PC-3 (cell line): ENCODE measurements around the gene XPR1. TPM values are rescaled to one million over a fixed set of nuclear protein-coding genes. Genes with fewer than 3 reads are reported as not detected.

Experiments
- ATAC-seq: fragments of 200-7000 bp; cut with Tn5 transposase; 2 replicates; pipeline ENCODE4 v1.9.1; 2020; ENCODE audit warnings: mild to moderate bottlenecking, moderate library complexity
- BruUV-seq: library from RNA; stranded (reverse); fragments of 400-500 nt; replicated peaks from 2 replicates; lab custom pipeline; 2021; lab: Mats Ljungman, UMichigan
- CTCF ChIA-PET: fragments of 300-600 bp; sonication (Branson Sonifier 250); formaldehyde crosslinking; loops from one replicate; lab custom pipeline; 2022; ENCODE audit warnings: antibody characterized with exemption; lab: Charles Lee
- POLR2A ChIA-PET: fragments of 300-600 bp; sonication (Branson Sonifier 250); formaldehyde crosslinking; loops from one replicate; lab custom pipeline; 2022; ENCODE audit warnings: antibody characterized with exemption; ENCODE audit not compliant: unreplicated experiment; lab: Charles Lee
- DNase-seq: peaks from one replicate; pipeline ENCODE4 v3.0.0-alpha.2; 2015
- H2AFZ ChIP-seq: fragments of 300-600 bp; sonication (generic); 2 replicates; pipeline ENCODE4 v1.6.0; 2016; ENCODE audit warnings: antibody characterized with exemption, low read length
- H3F3A ChIP-seq: fragments of 300-600 bp; sonication (generic); one replicate; pipeline ENCODE4 v1.6.0; 2017; ENCODE audit warnings: antibody characterized with exemption, low read length, control low read depth, mild to moderate bottlenecking; ENCODE audit not compliant: unreplicated experiment
- H3K27ac ChIP-seq: fragments of 300-600 bp; sonication (generic); 2 replicates; pipeline ENCODE4 v1.5.1; 2016; ENCODE audit warnings: mild to moderate bottlenecking, low read length
- H3K27me3 ChIP-seq: fragments of 300-600 bp; sonication (generic); 2 replicates; pipeline ENCODE4 v1.6.1; 2016; ENCODE audit warnings: low read length, mixed read lengths
- H3K36me3 ChIP-seq: fragments of 300-600 bp; sonication (generic); 2 replicates; pipeline ENCODE4 v1.6.1; 2016; ENCODE audit warnings: low read depth, mixed run types, low read length, mixed read lengths
- H3K4me1 ChIP-seq: fragments of 300-600 bp; sonication (generic); 2 replicates; pipeline ENCODE4 v1.5.1; 2016; ENCODE audit warnings: low read length; ENCODE audit not compliant: insufficient read depth
- H3K4me2 ChIP-seq: fragments of 300-600 bp; sonication (generic); 2 replicates; pipeline ENCODE4 v1.6.0; 2016; ENCODE audit warnings: low read length
- H3K4me3 ChIP-seq: fragments of 300-600 bp; sonication (generic); 2 replicates; pipeline ENCODE4 v1.5.1; 2016; ENCODE audit warnings: mild to moderate bottlenecking, low read length, mixed read lengths
- H3K79me2 ChIP-seq: fragments of 300-600 bp; sonication (generic); 2 replicates; pipeline ENCODE4 v1.6.1; 2017; ENCODE audit warnings: low read length, mixed read lengths
- H3K9ac ChIP-seq: fragments of 300-600 bp; sonication (generic); 2 replicates; pipeline ENCODE4 v1.6.0; 2016; ENCODE audit warnings: mild to moderate bottlenecking, low read length
- H3K9me2 ChIP-seq: fragments of 300-600 bp; sonication (generic); replicated peaks from 2 replicates; pipeline ENCODE4 v1.6.1; 2016; ENCODE audit warnings: mixed run types, low read length, mixed read lengths
- H3K9me3 ChIP-seq: fragments of 300-600 bp; sonication (generic); 2 replicates; pipeline ENCODE4 v1.6.1; 2016; ENCODE audit warnings: low read length, mixed read lengths
- H4K20me1 ChIP-seq: fragments of 300-600 bp; sonication (generic); 2 replicates; pipeline ENCODE4 v1.6.1; 2016; ENCODE audit warnings: low read length, mixed read lengths
- EZH2 ChIP-seq: fragments of 300-600 bp; sonication (generic); IDR thresholded peaks from one replicate; pipeline ENCODE4 v1.6.1; 2017; ENCODE audit warnings: antibody characterized with exemption, mild to moderate bottlenecking, low read length; ENCODE audit not compliant: unreplicated experiment
- EZH2phosphoT487 ChIP-seq: fragments of 300-600 bp; sonication (generic); IDR thresholded peaks from 2 replicates; pipeline ENCODE4 v1.6.1; 2018; ENCODE audit warnings: mild to moderate bottlenecking, antibody characterized with exemption, low read length, borderline replicate concordance
- intact Hi-C: fragments of 100-400 bp; cut with micrococcal nuclease; formaldehyde crosslinking; loops from 2 replicates; pipeline ENCODE4 v1.9.0; 2023
- total RNA-seq: library from RNA; depleted of rRNA; stranded (reverse); fragments of >200 nt; gene quantifications from 2 replicates; pipeline ENCODE4 v1.2.3, GENCODE V29; 2014
- TF ChIP-seq, protein P1 (sequence below): fragments of 300-600 bp; sonication (generic); conservative IDR thresholded peaks from 2 replicates; pipeline ENCODE4 v1.5.1; 2017; ENCODE audit warnings: antibody characterized with exemption, low read depth, mild to moderate bottlenecking, low read length

Gene XPR1
- total RNA-seq, 1 experiment from 2014 or later, result 8.2 TPM

DNA sequence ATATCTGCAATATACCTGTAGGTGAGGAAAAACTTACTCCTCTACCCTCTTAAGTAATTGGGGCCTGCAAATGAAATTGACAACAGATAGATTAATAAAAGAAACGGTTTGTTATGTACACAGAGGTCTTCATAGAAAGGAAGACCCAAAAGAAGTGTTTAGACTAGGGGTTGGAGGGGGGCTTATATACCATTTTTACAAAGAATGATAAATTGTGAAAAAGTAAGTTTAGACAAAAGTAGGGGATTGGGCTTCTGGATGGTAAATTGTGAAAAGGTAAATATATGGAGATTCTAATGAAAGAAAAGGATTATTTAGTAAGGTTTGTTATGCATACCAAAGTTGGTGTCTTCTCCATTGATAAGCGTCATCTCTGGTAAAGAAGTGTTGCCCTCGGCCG is 207.7 kb downstream of the XPR1 start:
- Histone ChIP-seq H3K27ac (no peak overlapping the region), H3K9ac (no peak overlapping the region), H3K27me3 (no peaks in the 10 kb centered on the region), H3K4me3 (no peak overlapping the region), H3F3A (no peaks in the 10 kb centered on the region), H3K9me2 (no peaks in the 10 kb centered on the region), H3K4me1 (no peaks in the 10 kb centered on the region), H3K4me2 (no peak overlapping the region), H2AFZ (no peak overlapping the region), H3K9me3 (no peaks in the 10 kb centered on the region), H3K36me3 (no peaks in the 10 kb centered on the region), H3K79me2 (no peaks in the 10 kb centered on the region), H4K20me1 (no peaks in the 10 kb centered on the region)
- POLR2A ChIA-PET, result no interaction called here
- intact Hi-C loops, result no loop called here
- CTCF ChIA-PET, result no interaction called here
- DNase-seq, result no peak
- no peak for ATAC-seq
- no peak for TF ChIP-seq EZH2phosphoT487
- no peak for TF ChIP-seq EZH2
- TF ChIP-seq, protein P1, sequence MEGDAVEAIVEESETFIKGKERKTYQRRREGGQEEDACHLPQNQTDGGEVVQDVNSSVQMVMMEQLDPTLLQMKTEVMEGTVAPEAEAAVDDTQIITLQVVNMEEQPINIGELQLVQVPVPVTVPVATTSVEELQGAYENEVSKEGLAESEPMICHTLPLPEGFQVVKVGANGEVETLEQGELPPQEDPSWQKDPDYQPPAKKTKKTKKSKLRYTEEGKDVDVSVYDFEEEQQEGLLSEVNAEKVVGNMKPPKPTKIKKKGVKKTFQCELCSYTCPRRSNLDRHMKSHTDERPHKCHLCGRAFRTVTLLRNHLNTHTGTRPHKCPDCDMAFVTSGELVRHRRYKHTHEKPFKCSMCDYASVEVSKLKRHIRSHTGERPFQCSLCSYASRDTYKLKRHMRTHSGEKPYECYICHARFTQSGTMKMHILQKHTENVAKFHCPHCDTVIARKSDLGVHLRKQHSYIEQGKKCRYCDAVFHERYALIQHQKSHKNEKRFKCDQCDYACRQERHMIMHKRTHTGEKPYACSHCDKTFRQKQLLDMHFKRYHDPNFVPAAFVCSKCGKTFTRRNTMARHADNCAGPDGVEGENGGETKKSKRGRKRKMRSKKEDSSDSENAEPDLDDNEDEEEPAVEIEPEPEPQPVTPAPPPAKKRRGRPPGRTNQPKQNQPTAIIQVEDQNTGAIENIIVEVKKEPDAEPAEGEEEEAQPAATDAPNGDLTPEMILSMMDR, result no peak
- no TSS peak for BruUV-seq

GRCh38 chr1:180841415-180841814 is 209.6 kb downstream of the XPR1 start:
- DNase-seq, result no peak
- CTCF ChIA-PET, result no interaction called here
- intact Hi-C loops, result no loop called here

DNA sequence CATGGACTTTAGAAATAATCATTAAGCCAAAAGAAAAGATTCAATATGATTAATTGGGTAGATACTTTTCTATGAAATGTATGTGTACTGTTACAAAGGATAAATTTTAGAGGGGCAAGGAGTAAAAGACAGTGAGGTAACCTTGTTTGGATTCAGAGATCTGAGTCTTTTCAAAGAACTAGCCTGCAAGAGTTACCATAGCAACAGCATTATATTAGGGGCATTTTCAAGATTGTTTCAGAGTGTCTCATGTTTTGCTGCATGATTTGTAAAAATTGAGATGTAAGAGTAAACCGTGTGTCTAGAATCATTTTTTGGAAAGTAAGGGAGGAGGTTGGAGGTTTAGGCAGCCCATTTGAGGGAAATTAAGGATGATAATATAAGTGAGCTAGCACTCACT is 210.2 kb downstream of the XPR1 start:
- H3K9me2 ChIP-seq, result no peaks in the 10 kb centered on the region
- no peaks in the 10 kb centered on the region for H3K79me2 ChIP-seq
- no peaks in the 10 kb centered on the region for H4K20me1 ChIP-seq
- ChIA-PET POLR2A (no interaction called here), CTCF (no interaction called here)
- no peaks in the 10 kb centered on the region for H3F3A ChIP-seq
- H3K9ac ChIP-seq, result no peak overlapping the region
- no peaks in the 10 kb centered on the region for H3K4me1 ChIP-seq
- ATAC-seq (no peak), DNase-seq (no peak)
- no peak overlapping the region for H3K4me3 ChIP-seq
- H3K27ac ChIP-seq, result no peak overlapping the region
- no peaks in the 10 kb centered on the region for H3K27me3 ChIP-seq
- no peak overlapping the region for H3K4me2 ChIP-seq
- H3K9me3 ChIP-seq, result no peaks in the 10 kb centered on the region
- TF ChIP-seq, protein P1, result no peak
- no peak for TF ChIP-seq EZH2
- no peak for TF ChIP-seq EZH2phosphoT487
- intact Hi-C loops, result no loop called here
- no TSS peak for BruUV-seq
- no peak overlapping the region for H2AFZ ChIP-seq
- H3K36me3 ChIP-seq, result no peaks in the 10 kb centered on the region

More at GRCh38 chr1:180841415-180841814, 209.6 kb downstream of the XPR1 start:
- Histone ChIP-seq H3F3A (no peaks in the 10 kb centered on the region), H4K20me1 (no peaks in the 10 kb centered on the region), H3K9me2 (no peaks in the 10 kb centered on the region), H3K9me3 (no peaks in the 10 kb centered on the region), H3K4me1 (no peaks in the 10 kb centered on the region), H3K9ac (no peak overlapping the region), H3K36me3 (no peaks in the 10 kb centered on the region), H3K27ac (no peak overlapping the region), H3K4me2 (no peak overlapping the region), H3K79me2 (no peaks in the 10 kb centered on the region), H3K27me3 (no peaks in the 10 kb centered on the region), H3K4me3 (no peak overlapping the region), H2AFZ (no peak overlapping the region)
- POLR2A ChIA-PET, result no interaction called here
- BruUV-seq, result no TSS peak
- TF ChIP-seq, protein P1, result no peak
- TF ChIP-seq EZH2phosphoT487 (no peak), EZH2 (no peak)
- ATAC-seq, result no peak
